Common myeloid progenitor, CD34-positive (primary cell): ENCODE data around the gene WDR20.

Experiments used
- CTCF ChIA-PET: fragments of 350-600 bp; sonication (Branson Sonifier 250); formaldehyde crosslinking; loops from one replicate; lab custom pipeline; 2021; ENCODE audit warnings: antibody characterized with exemption; lab: Charles Lee
- POLR2A ChIA-PET: fragments of 350-600 bp; sonication (Branson Sonifier 250); formaldehyde crosslinking; loops from one replicate; lab custom pipeline; 2021; ENCODE audit warnings: antibody characterized with exemption; lab: Charles Lee
- DNase-seq, 3 donors: peaks; one replicate each; pipeline versions ENCODE4 v3.0.0 to v3.0.0-alpha.2; 2013
- H3K27ac ChIP-seq, 2 experiments: 1 replicate in 1 of 2; 2 replicates in 1 of 2; pipeline ENCODE4 v1.7.0; 2013; ENCODE audit warnings: inconsistent platforms in 2 of 2, low read length in 2 of 2, mild to moderate bottlenecking in 2 of 2, low read depth in 1 of 2, moderate library complexity in 1 of 2; ENCODE audit not compliant: severe bottlenecking in 2 of 2, insufficient read depth in 1 of 2, poor library complexity in 1 of 2
- H3K27me3 ChIP-seq, 5 experiments: replicated peaks in 2 of 5; 1 replicate in 3 of 5; 2 replicates in 2 of 5; pipeline versions ENCODE4 v1.6.1 to v1.7.0; 2013; ENCODE audit warnings: low read length in 4 of 5, mild to moderate bottlenecking in 2 of 5, moderate library complexity in 2 of 5, inconsistent platforms in 1 of 5; ENCODE audit not compliant: insufficient read depth in 5 of 5, control insufficient read depth in 4 of 5
- H3K36me3 ChIP-seq, 4 experiments: 1 replicate in 2 of 4; 2 replicates in 2 of 4; pipeline versions ENCODE4 v1.6.1 to v1.7.0; 2013; ENCODE audit warnings: low read length in 3 of 4, control low read depth in 1 of 4, mild to moderate bottlenecking in 1 of 4; ENCODE audit not compliant: control insufficient read depth in 4 of 4, insufficient read depth in 4 of 4
- H3K4me1 ChIP-seq, 4 experiments: 1 replicate in 3 of 4; 2 replicates in 1 of 4; pipeline versions ENCODE4 v1.6.1 to v1.7.1; 2013; ENCODE audit warnings: low read length in 3 of 4, mild to moderate bottlenecking in 3 of 4, control low read depth in 1 of 4, inconsistent platforms in 1 of 4, moderate library complexity in 1 of 4; ENCODE audit not compliant: control insufficient read depth in 4 of 4, insufficient read depth in 4 of 4; ENCODE audit errors: control extremely low read depth in 1 of 4
- H3K4me3 ChIP-seq, 7 experiments: 1 replicate in 4 of 7; 2 replicates in 3 of 7; pipeline versions ENCODE4 v1.5.1 to v1.7.0; 2013; ENCODE audit warnings: mild to moderate bottlenecking in 7 of 7, low read length in 6 of 7, moderate library complexity in 6 of 7, inconsistent platforms in 2 of 7, low read depth in 2 of 7, control low read depth in 1 of 7; ENCODE audit not compliant: insufficient read depth in 4 of 7, control insufficient read depth in 1 of 7; ENCODE audit errors: extremely low read depth in 1 of 7
- H3K9me3 ChIP-seq, 5 experiments: 1 replicate in 4 of 5; 2 replicates in 1 of 5; pipeline versions ENCODE4 v1.6.1 to v1.7.1; 2013; ENCODE audit warnings: low read length in 4 of 5, mild to moderate bottlenecking in 2 of 5, inconsistent platforms in 1 of 5, low read depth in 1 of 5, moderate library complexity in 1 of 5; ENCODE audit not compliant: control insufficient read depth in 4 of 5, insufficient read depth in 2 of 5; ENCODE audit errors: control extremely low read depth in 1 of 5
- WGBS: methylation state at CpG from one replicate; pipeline ENCODE4 v1.1.5; 2013; ENCODE audit not compliant: insufficient coverage; 5-methylcytosine and 5-hydroxymethylcytosine counted together

Gene WDR20

GRCh38 chr14:102225936-102226335 is 86.2 kb downstream of the WDR20 start:
- POLR2A ChIA-PET = no interaction called here
- peaks cover 2 to 18% (median 10%) of the 10 kb centered on the region in 4 experiments for H3K36me3 ChIP-seq

DNA sequence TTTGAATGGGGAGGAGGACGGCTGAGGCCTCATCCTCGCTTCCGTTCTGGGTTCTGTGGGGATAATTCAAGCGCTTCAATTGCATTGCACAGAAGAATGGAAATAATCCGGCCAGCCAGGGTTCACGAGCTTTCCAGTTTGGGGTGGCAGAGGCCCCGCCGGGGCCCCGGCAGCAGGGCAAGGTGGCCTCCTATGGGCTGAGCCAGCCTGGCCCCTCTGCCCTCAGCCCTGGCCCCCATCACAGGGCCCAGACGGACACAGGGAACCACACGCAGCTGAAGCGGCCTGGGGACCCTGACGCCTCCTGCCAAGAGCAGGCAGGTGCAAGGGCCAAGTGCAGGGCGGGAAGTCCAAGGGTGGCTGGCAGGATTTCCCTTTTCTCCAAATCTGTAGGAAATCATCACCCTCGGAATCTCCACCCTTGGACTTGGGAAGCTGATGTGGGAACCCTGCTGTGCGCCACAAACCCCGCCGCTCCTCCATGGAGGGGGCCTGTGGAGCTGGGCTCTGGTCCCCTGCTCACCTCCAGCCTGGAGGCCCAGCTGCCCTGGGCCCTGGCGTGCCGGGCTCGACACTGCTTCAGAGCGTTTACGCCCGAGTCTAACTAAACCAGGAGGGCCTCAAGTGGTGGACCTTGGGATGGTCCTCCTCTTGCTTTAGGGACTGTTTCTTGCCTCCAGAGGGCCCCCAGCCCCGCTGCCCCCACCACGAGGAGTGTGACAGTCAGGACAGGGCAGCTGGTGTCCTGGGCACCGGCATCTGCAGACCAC is 86.8 kb downstream of the WDR20 start:
- ChIA-PET CTCF (interaction anchor here (0.8 to 1.1 kb wide), 3 partner anchors 78 to 94 kb away, joined by 3 to 4 read pairs (median 3); partner anchors contain the start of gene MOK), POLR2A (no interaction called here)
- no peak overlapping the region for H3K4me3 ChIP-seq
- H3K9me3 ChIP-seq = no peaks in the 10 kb centered on the region
- H3K27ac ChIP-seq = no peak overlapping the region
- no peaks in the 10 kb centered on the region for H3K4me1 ChIP-seq
- H3K27me3 ChIP-seq = no peaks in the 10 kb centered on the region
- peaks cover 2 to 17% (median 7%) of the 10 kb centered on the region in 4 experiments for H3K36me3 ChIP-seq
- WGBS = 96% methylated on average over 26 of the region's 27 CpGs
- no peak for DNase-seq

More at GRCh38 chr14:102225936-102226335, 86.2 kb downstream of the WDR20 start:
- WGBS = 92% methylated on average over 14 of the region's 15 CpGs
- H3K4me1 ChIP-seq = no peaks in the 10 kb centered on the region
- H3K4me3 ChIP-seq = no peak overlapping the region
- no peaks in the 10 kb centered on the region for H3K9me3 ChIP-seq
- H3K27me3 ChIP-seq = no peaks in the 10 kb centered on the region
- no peak overlapping the region for H3K27ac ChIP-seq
- CTCF ChIA-PET = interaction anchor here (0.8 to 1.1 kb wide), 3 partner anchors 79 to 94 kb away, joined by 3 to 4 read pairs (median 3); partner anchors contain the start of gene MOK
- no peak for DNase-seq

GRCh38 chr14:102227184-102227964 is 87.7 kb downstream of the WDR20 start:
- WGBS = 97% methylated on average over 27 of the region's 28 CpGs
- H3K4me1 ChIP-seq = no peaks in the 10 kb centered on the region
- ChIA-PET CTCF (interaction anchor here (1.3 kb wide), 1 partner anchor 11 kb away, joined by 3 read pairs; no protein-coding TSS in a partner anchor), POLR2A (no interaction called here)
- no peaks in the 10 kb centered on the region for H3K9me3 ChIP-seq
- no peak overlapping the region for H3K27ac ChIP-seq
- H3K27me3 ChIP-seq = no peaks in the 10 kb centered on the region
- no peak for DNase-seq
- H3K36me3 ChIP-seq = peaks cover 2 to 12% (median 4%) of the 10 kb centered on the region in 4 experiments
- no peak overlapping the region for H3K4me3 ChIP-seq

DNA sequence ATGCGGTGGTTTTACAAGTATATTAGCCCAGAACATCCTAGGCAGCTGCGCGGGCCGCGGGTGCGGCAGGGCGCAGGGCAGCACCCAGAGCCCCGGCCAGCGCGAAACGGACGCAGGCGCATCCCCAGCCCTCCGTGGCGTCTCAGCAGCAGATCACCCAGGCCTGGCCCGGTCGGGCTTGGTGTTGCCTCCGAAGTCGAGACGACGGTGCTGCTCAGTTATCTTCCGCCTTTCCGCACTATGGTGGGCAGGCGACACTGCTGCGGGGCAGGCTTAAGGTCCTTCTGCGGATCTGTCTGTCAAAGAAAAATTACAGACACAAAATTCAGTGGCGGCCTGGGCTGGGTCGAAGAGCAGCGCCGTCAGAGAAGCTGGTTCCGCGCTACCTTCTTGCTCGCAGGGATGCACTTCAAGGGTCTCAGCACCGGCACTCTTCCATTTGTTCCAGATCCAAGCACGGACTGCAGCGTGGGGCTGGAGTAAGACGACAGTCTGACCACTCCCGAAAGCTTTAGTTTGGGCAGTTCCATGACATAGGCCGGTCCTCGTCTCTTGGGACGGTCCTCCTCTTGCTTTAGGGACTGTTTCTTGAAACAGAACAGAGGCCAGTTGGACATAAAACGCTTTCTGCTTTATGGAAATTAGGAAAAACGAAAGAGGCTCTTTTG is 89.5 kb downstream of the WDR20 start:
- ChIA-PET CTCF (interaction anchor here (1.6 kb wide), 1 partner anchor 85 kb away, joined by 8 read pairs; no protein-coding TSS in a partner anchor), POLR2A (no interaction called here)
- no peaks in the 10 kb centered on the region for H3K9me3 ChIP-seq
- WGBS = 98% methylated on average over 36 of the region's 43 CpGs
- H3K27me3 ChIP-seq = no peaks in the 10 kb centered on the region
- H3K4me1 ChIP-seq = no peaks in the 10 kb centered on the region
- no peak overlapping the region for H3K27ac ChIP-seq
- H3K36me3 ChIP-seq = peaks cover 0 to 2% (median 0%) of the 10 kb centered on the region in 4 experiments
- no peak overlapping the region for H3K4me3 ChIP-seq
- DNase-seq = no peak

- H3K36me3 ChIP-seq = no peaks in the 10 kb centered on the region
- WGBS = 100% methylated on average over 4 of the region's 9 CpGs
These were observed 90.0 kb downstream of the WDR20 start for GRCh38 chr14:102229739-102230092.

DNA sequence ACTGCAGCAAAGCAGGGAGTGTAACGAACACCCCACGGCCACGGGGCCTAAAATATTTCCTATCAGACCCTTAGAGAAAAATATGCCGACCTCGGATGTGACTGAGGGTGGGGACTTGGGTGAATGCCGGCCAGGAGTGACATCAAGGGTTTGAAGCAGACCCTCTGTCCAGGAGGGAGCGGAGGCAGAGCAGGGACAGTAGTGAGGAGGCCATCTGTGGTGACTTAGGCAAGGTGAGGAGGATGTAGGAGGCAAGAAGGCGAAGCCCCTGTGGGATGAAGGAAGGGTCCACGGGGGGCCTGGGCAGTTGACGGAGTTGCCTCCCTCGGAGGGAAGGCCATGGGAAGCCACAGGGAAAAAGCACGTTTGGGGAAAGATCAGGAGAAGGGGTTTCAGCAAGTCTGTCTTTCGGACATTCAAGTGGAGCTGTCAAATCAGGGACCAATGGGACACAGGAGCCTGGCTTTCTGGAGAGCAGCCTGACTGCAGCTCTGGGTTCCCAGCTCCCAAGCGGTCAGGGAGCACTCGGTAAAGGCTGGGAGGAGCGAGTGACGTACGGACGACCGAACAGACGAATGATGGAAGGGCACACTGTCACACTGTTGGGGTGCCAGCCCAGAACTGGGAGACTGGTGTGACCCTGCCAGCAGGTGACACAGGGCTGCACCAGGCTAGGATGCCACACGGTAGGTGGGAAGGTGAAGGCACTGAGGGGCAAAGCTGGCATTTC is 90.9 kb downstream of the WDR20 start:
- POLR2A ChIA-PET = interaction anchor here (1.1 kb wide), 1 partner anchor 65 kb away, joined by 3 read pairs; no protein-coding TSS in a partner anchor
- CTCF ChIA-PET = interaction anchor here (1.6 kb wide), 1 partner anchor 84 kb away, joined by 8 read pairs; no protein-coding TSS in a partner anchor
- no peaks in the 10 kb centered on the region for H3K36me3 ChIP-seq

More at GRCh38 chr14:102229739-102230092, 90.0 kb downstream of the WDR20 start:
- ChIA-PET POLR2A (interaction anchor here (1.1 kb wide), 1 partner anchor 66 kb away, joined by 3 read pairs; no protein-coding TSS in a partner anchor), CTCF (interaction anchor here (1.6 kb wide), 1 partner anchor 85 kb away, joined by 8 read pairs; no protein-coding TSS in a partner anchor)
- no peaks in the 10 kb centered on the region for H3K9me3 ChIP-seq
- H3K27me3 ChIP-seq = no peaks in the 10 kb centered on the region
- no peaks in the 10 kb centered on the region for H3K4me1 ChIP-seq
- H3K27ac ChIP-seq = no peak overlapping the region
- no peak overlapping the region for H3K4me3 ChIP-seq
- no peak for DNase-seq

More for the DNA sequence above, 90.9 kb downstream of the WDR20 start:
- Histone ChIP-seq H3K4me1 (peaks cover 0 to 7% (median 2%) of the 10 kb centered on the region in 4 experiments), H3K9me3 (no peaks in the 10 kb centered on the region), H3K27ac (no peak overlapping the region), H3K27me3 (no peaks in the 10 kb centered on the region), H3K4me3 (no peak overlapping the region)
- no peak for DNase-seq
- WGBS = 95% methylated on average over 18 of the region's 22 CpGs
